Pancreas (tissue), 10 donors: ENCODE results near the gene CD59. TPM values are rescaled to one million over a fixed set of nuclear protein-coding genes. Genes with fewer than 3 reads are reported as not detected.
"Not testable (repeated sequence)": the region's sequence is repeated elsewhere in the genome, so short reads cannot be mapped to it uniquely, and the experiment has no call there.

ENCODE experiments used
- ATAC-seq, 4 donors: fragments of 200-7000 bp; cut with Tn5 transposase; one replicate each; pipeline versions ENCODE4 v1.8.0 to v1.9.1; 2020; ENCODE audit warnings: mild to moderate bottlenecking in 4 of 4, moderate library complexity in 4 of 4
- DNase-seq, 6 donors: peaks; one replicate each; pipeline ENCODE4 v3.0.0-alpha.2; 2020
- FAIRE-seq: peaks from 2 replicates; lab custom pipeline; 2012; peaks lifted over from hg19 to GRCh38; lab: Jason Lieb, UNC
- H3K27ac ChIP-seq, 4 donors: fragments of 200-600 bp; sonication (generic); 1 replicate in 3 of 4; 2 replicates in 1 of 4; pipeline versions ENCODE4 v1.5.0 to v1.8.0; 2020
- H3K27me3 ChIP-seq, 4 donors: fragments of 200-600 bp; one replicate each; pipeline ENCODE4 v1.8.0; 2021
- H3K36me3 ChIP-seq, 3 donors: fragments of 200-600 bp; sonication (generic) in 1 of 3; one replicate each; pipeline versions ENCODE4 v1.5.0 to v1.8.0; 2020 to 2021
- H3K4me1 ChIP-seq, 3 donors: fragments of 200-600 bp; one replicate each; pipeline ENCODE4 v1.8.0; 2021
- H3K4me3 ChIP-seq, 4 donors: fragments of 200-600 bp; sonication (generic) in 2 of 4; one replicate each; pipeline versions ENCODE4 v1.5.0 to v1.8.0; 2020 to 2021
- H3K9me3 ChIP-seq, 4 donors: fragments of 200-600 bp; one replicate each; pipeline ENCODE4 v1.8.0; 2021
- CTCF ChIP-seq, 4 donors: fragments of 200-600 bp; sonication (generic) in 3 of 4; IDR thresholded peaks; one replicate each; pipeline versions ENCODE4 v1.5.0 to v1.8.0; 2021; ENCODE audit warnings: antibody characterized with exemption in 4 of 4
- WGBS, 2 donors: extraction: QIAGEN DNeasy Blood & Tissue Kit; methylation state at CpG; one replicate each; pipeline ENCODE4 v1.1.7; 2013; 5-methylcytosine and 5-hydroxymethylcytosine counted together
- intact Hi-C, 3 donors: fragments of 100-400 bp; cut with DNase I; formaldehyde crosslinking; loops; one replicate each; pipeline versions ENCODE4 v1.11.1 to v1.14.2; 2022
- polyA plus RNA-seq, 2 donors: library from polyadenylated mRNA; stranded (reverse); fragments of 200-250 nt; gene quantifications; one replicate each; pipeline ENCODE4 v1.2.3, GENCODE V29; 2013
- total RNA-seq, 6 donors: library from RNA; stranded (reverse); fragmentation: NEBNext Ultra II Directional in 4 of 6; extraction: Animal tissue kit (Norgen Biotek cat#: 25700) in 4 of 6; gene quantifications; one replicate each; pipeline versions ENCODE4 v1.2.1 to v1.2.4, GENCODE V29; 2021 to 2023
- donor health status: healthy with polysubstance abuse.
- donor health status: DM: no; HTN: no; CAD: no; lungs with moderate emphysema.
- donor health status: DM: no; HTN: no; CAD: no.
- donor health status: control.
- donor health status: control.
- donor health status: Bipolar disorder and iron deficiency.
- donor health status: DM: yes; HTN: yes; CAD: no.
- donor health status: DM: no; HTN: no; CAD: no.
- donor health status: DM: no; HTN: no; CAD: no.
- donor health status: DM: yes; HTN: yes; CAD: no.

Gene CD59
- total and polyA plus RNA-seq, 8 donors = 44.4 to 495 (median 170) TPM

GRCh38 chr11:33665350-33666106, 70.7 kb downstream of the CD59 start:
- Histone ChIP-seq H3K9me3 (no peaks in the 10 kb centered on the region), H3K4me3 (no peak overlapping the region), H3K4me1 (no peaks in the 10 kb centered on the region), H3K27me3 (no peaks in the 10 kb centered on the region), H3K36me3 (no peaks in the 10 kb centered on the region), H3K27ac (no peak overlapping the region)
- intact Hi-C loops = no loop called here
- no peak for ATAC-seq
- no peak for DNase-seq
- 78 to 84% methylated on average over 6 of the region's 6 CpGs for WGBS, 2 donors
- FAIRE-seq = no peak
- no peak for TF ChIP-seq CTCF (IDR thresholded peaks at IDR 0.05)

DNA sequence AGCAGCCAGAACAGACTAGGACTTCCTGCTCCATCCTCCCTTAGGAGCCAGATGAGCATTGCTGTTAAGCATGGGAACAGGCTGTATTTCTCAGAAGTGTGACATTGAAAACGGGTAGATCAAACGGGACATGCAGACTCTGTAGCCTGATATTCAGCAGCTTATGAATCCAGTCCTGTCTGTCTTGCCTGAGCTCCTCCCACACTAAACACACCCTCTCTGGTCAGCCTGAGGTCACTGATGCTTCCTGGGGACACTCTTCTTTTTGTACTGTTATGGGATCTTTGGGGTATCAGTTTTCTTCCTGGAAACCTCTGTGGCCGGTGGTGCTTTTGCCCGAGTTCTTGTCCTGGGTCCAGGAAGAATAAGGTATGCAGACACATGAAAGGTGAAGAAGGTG, 71.4 kb downstream of the CD59 start:
- DNase-seq = no peak
- Histone ChIP-seq H3K9me3 (no peaks in the 10 kb centered on the region), H3K4me3 (no peak overlapping the region), H3K36me3 (no peaks in the 10 kb centered on the region), H3K4me1 (no peaks in the 10 kb centered on the region), H3K27ac (no peak overlapping the region), H3K27me3 (no peaks in the 10 kb centered on the region)
- no peak for ATAC-seq
- no peak for FAIRE-seq
- WGBS, 2 donors = 68 to 75% methylated on average over 4 of the region's 4 CpGs
- intact Hi-C loops = no loop called here
- no peak for TF ChIP-seq CTCF (IDR thresholded peaks at IDR 0.05)

DNA sequence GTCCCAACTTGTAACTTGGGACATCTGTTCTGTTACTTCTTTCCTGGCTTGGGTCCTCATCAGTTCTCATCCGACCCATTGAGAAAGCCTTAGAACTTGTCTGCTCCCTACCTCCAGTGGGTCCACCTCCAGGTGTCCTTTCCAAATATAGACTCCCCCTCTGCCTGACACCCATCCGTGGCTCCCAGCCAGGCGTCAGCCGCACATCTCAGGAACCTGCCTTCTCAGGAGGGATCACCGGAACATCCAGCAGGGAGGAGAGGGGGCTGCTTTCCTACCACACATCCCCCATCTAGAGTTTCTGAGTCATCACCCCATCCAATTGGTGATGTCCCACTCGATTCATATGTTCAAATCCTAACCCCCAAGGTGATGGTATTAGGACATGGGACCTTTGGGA, 72.1 kb downstream of the CD59 start:
- no peak for ATAC-seq
- no peak overlapping the region for H3K27ac ChIP-seq
- no peaks in the 10 kb centered on the region for H3K36me3 ChIP-seq
- TF ChIP-seq CTCF (IDR thresholded peaks at IDR 0.05) = no peak
- intact Hi-C loops = no loop called here
- H3K4me3 ChIP-seq = no peak overlapping the region
- no peaks in the 10 kb centered on the region for H3K27me3 ChIP-seq
- DNase-seq = no peak
- FAIRE-seq = no peak
- 75 to 80% methylated on average over 6 of the region's 6 CpGs for WGBS, 2 donors
- no peaks in the 10 kb centered on the region for H3K4me1 ChIP-seq
- no peaks in the 10 kb centered on the region for H3K9me3 ChIP-seq

DNA sequence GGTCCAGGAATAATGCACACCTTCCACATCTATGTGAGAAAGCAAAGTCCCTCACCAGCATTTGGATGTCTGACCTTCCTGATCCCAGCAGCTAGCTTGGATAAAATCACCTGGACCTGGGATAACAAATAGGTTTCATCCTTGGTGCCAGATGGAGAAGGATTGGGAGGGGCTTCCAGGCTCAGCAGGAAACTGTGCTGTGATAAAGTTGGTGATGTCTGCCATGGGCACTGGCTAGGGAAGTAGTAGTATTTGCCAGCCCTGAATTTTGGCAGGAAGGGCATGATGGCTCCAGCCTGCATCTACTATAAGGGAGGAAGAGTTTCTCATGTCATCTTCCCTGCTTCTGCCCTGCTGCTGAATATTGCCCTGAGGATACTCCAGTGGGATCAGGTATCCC, 73.1 kb downstream of the CD59 start:
- FAIRE-seq = no peak
- TF ChIP-seq CTCF (IDR thresholded peaks at IDR 0.05) = no peak
- intact Hi-C loops = no loop called here

GRCh38 chr11:33661526-33661925, 74.7 kb downstream of the CD59 start:
- intact Hi-C loops, H3K4me1 ChIP-seq, H3K27ac ChIP-seq, H3K36me3 ChIP-seq, H3K4me3 ChIP-seq, FAIRE-seq, ATAC-seq, H3K27me3 ChIP-seq, DNase-seq, H3K9me3 ChIP-seq: not testable (repeated sequence)
- 77 to 91% methylated on average over 7 of the region's 7 CpGs for WGBS, 2 donors

More for the DNA sequence above, 73.1 kb downstream of the CD59 start:
- Histone ChIP-seq H3K27me3 (no peaks in the 10 kb centered on the region), H3K9me3 (no peaks in the 10 kb centered on the region), H3K36me3 (no peaks in the 10 kb centered on the region), H3K4me3 (no peak overlapping the region), H3K27ac (no peak overlapping the region), H3K4me1 (no peaks in the 10 kb centered on the region)
- ATAC-seq (no peak), DNase-seq (no peak)
